ENCODE measurements around the gene CHRM2.

Gene CHRM2

DNA sequence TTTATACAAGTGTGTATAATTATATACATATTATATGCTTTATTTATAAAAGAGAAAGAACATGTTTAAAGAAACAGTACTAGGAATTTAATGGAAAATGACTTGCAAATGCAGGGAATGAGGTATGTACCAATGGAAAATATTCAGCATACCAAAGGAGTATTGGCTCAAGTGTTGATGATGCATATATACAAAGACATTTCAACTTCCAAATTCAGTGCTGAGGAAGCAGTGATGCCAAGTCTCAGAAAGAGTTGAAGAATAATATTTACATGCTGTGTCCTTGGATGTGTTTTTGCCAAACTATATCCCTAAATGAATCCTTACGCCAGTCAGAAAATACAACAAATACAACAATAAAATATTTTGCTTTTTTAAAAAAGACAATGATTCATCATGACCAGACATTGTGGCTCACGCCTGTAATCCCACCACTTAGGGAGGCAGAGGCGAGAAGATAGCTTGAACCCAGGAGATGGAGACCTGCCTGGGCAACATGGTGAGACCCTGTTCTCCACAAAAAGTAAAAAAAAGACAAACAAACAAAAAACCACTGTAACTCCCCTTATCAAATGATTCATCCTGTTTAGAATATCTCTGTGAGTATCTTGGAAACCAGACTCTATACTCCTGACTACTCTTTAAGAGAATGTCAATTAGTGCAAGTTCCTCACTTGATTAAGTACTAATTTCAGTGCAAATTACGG, 157.2 kb downstream of the CHRM2 start:
- DNase-seq (ENCODE audit: low read depth): no peak

GRCh38 chr7:137026176-137026500, 157.7 kb downstream of the CHRM2 start:
- DNase-seq (ENCODE audit: low read depth): no peak

- no peak for DNase-seq (ENCODE audit: low read depth)
Measured at GRCh38 chr7:137032436-137032835, 164.0 kb downstream of the CHRM2 start.

DNA sequence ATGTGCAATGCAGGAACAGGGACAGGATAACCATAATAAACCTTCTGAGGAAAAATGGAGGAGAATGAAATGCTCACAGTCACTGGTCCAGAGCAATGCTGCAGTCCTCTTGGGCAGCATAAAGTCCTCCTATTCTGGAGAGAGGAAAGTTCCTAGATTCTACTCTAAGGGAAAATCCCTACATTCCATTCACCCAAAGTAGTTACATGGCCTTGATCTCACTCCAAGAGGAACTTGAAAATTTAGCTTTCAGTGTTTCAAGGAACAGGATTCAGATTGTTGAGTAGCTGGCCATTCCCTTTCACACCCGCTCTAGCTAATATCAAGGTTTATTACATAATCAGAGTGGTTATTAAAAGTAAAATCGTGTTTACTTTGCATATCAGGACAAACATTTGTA, 168.3 kb downstream of the CHRM2 start:
- DNase-seq (ENCODE audit: low read depth): no peak

DNA sequence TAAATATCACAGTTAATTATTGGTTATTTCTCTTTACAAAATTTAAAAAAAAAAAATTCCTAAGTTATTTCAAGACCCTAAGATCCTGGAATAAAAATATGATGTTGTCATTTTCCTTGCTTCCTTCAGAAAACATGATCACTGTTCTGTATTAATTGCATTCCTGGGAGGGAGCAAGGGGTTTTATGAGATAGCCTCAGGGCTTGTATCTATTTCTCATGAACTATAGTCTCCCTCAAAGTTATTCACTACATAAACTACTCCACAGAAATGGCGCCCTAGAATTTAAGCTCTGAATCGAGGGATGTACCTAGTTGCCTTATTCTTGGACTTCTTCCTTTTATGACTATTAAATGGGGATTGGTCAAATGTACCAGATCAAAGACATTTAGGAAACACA, 170.3 kb downstream of the CHRM2 start:
- no peak for DNase-seq (ENCODE audit: low read depth)

DNA sequence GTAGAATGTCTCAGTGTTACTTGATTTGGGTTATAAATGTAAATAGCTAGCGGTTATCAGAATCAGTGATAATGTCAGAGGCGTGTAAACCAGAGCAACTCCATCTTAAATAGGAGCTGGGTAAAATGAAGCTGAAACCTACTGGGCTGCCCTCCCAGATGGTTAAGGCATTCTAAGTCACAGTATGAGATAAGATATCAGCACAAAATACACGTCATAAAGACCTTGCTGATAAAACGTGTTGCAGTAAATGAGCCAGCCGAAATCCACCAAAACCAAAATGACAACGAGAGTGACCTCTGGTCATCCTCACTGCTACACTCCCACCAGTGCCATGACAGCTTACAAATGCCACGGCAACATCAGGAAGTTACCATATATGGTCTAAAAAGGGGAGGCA, 172.3 kb downstream of the CHRM2 start:
- no peak for DNase-seq (ENCODE audit: low read depth)

DNA sequence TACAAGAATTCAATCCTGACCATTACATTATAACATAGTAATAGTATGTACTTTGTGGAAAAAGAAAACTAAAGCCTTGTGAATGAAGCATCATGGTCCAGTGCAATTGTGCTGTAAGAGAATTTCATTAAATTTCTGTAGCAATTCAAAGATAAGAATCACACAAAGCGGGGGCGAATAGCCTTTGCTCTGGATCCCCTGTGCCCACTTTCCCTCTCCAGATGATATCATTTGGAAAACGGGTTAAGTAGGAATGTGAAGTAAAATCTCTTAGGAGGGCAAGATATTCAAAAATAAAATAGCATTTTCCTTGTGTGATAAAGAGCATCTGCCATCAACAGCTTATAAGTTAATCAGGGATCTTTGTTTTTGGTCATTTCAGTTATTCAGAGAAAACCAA, 177.1 kb downstream of the CHRM2 start:
- DNase-seq (ENCODE audit: low read depth): no peak

GRCh38 chr7:137069249-137069963, 201.0 kb downstream of the CHRM2 start:
- DNase-seq (ENCODE audit: low read depth): no peak
